Activated naive CD8-positive, alpha-beta T cell treated with anti-CD3 and anti-CD28 coated beads, Interleukin-2, amount 10 ng/mL, durations not matched to agents 7 days and 5 days (primary cell): Measurements from ENCODE around the gene DLEC1. TPM values are rescaled to one million over a fixed set of nuclear protein-coding genes. Genes with fewer than 3 reads are reported as not detected.
"Not testable (repeated sequence)": the region's sequence is repeated elsewhere in the genome, so short reads cannot be mapped to it uniquely, and the experiment has no call there.

Experiments
- ATAC-seq: fragments of 150-1000 bp; cut with Tn5 transposase; one replicate; pipeline ENCODE4 v1.10.0; 2021; ENCODE audit warnings: low read depth, moderate library complexity
- POLR2A ChIA-PET: fragments of 350-600 bp; sonication (Branson Sonifier 250); formaldehyde crosslinking; loops from one replicate; lab custom pipeline; 2021; ENCODE audit warnings: antibody characterized with exemption; lab: Charles Lee
- DNase-seq: peaks from one replicate; pipeline ENCODE4 v3.0.0; 2021
- H3K27ac Mint-ChIP-seq: one replicate; pipeline ENCODE4 v1.8.0; 2022; ENCODE audit warnings: mild to moderate bottlenecking, mixed read lengths
- H3K27me3 Mint-ChIP-seq: one replicate; pipeline ENCODE4 v1.8.0; 2022; ENCODE audit warnings: mild to moderate bottlenecking, moderate library complexity, mixed read lengths
- H3K36me3 Mint-ChIP-seq: one replicate; pipeline ENCODE4 v1.8.0; 2021; ENCODE audit warnings: mild to moderate bottlenecking, mixed read lengths
- H3K4me1 Mint-ChIP-seq: one replicate; pipeline ENCODE4 v1.8.0; 2021; ENCODE audit warnings: mixed read lengths
- H3K4me3 Mint-ChIP-seq: one replicate; pipeline ENCODE4 v1.8.0; 2022; ENCODE audit warnings: mild to moderate bottlenecking, moderate library complexity, mixed read lengths
- H3K9me3 Mint-ChIP-seq: one replicate; pipeline ENCODE4 v1.8.0; 2021; ENCODE audit warnings: mixed read lengths
- total RNA-seq, 2 experiments: library from RNA; stranded (reverse); gene quantifications; one replicate each; pipeline ENCODE4 v1.2.3, GENCODE V29; 2021

The DLEC1 gene
- total RNA-seq, 2 experiments from 2014 or later, result 3.2 to 3.7 TPM

DNA sequence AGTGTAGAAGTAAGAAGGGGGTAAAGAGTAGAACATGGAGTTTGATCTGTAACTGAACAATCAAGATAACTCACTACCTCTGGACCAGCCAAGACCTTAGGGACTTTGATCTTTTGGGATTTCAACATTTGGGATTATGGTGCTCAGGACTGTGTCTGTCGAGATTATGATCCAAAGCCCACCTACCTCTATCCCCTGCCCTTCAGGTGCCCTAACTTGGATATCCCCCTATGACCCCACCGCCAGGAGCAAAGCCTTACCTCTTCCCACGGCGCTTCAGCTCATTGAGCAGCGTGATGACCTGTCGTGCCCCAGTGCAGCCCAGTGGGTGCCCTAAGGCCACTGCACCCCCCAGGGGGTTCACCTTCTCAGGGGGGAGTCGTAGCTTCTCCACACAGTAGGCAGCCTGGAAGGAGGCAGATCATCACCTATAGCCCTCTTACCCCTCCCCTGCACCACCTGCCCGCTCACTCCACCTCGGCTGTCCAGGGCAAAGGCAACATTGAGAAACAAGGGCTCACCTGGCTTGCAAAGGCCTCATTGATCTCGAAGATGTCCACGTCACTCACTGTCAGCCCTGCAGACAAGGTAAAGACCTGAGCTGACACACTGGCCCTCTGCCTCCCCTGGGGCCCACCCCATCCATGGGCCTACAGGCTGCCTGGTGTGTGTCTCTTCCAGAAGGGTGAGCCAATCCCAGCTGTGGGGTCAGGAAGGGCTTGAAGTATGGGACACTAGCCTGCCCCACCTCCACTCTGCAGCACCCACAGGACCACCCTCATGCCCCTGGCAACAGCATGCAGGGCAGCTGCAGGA is 86.5 kb downstream of the DLEC1 start:
- Mint-ChIP-seq H3K4me3 (no peak overlapping the region), H3K9me3 (no peaks in the 10 kb centered on the region), H3K36me3 (peaks cover 30% of the 10 kb centered on the region), H3K27me3 (no peaks in the 10 kb centered on the region), H3K4me1 (peaks cover 8% of the 10 kb centered on the region), H3K27ac (no peak overlapping the region)
- POLR2A ChIA-PET, result interaction anchor here (1.0 kb wide), 1 partner anchor 11 kb away, joined by 4 read pairs; the partner anchor contains the start of gene ACAA1
- no peak for DNase-seq
- ATAC-seq, result no peak

DNA sequence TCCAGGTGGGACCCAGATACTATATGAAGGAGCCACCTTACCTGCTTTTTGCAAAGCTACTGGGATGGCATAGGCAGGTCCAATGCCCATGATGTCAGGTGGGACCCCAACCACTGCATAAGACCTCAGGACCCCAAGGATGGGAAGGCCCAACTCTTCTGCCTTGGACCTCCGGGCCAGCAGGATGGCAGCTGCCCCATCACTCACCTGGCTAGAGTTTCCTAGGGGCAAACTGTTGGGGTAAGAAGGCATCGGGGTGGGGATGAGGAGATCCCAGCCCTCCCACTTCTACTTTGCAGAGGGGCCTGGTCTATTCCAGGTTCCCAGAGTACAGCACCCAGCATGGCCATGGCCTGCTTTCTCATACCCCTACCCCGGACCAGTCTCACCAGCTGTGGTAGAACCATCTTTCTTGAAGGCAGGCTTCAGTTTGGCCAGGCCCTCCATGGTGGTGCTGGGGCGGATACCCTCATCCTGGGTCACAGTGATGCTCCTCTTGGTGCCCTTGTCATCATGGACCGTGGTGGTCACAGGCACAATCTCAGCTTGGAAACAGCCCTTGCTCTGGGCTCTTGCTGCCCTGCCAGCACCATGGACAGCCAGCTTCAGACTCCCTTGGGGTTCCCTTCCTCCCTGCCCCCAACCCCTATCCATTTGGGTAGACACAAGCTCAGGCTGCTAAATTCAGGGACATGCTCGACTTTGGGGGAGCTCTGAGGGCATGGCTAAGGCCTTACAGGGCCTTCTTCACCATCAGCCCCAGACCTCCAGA is 87.3 kb downstream of the DLEC1 start:
- no peak overlapping the region for H3K27ac Mint-ChIP-seq
- H3K36me3 Mint-ChIP-seq, result peaks cover 31% of the 10 kb centered on the region

DNA sequence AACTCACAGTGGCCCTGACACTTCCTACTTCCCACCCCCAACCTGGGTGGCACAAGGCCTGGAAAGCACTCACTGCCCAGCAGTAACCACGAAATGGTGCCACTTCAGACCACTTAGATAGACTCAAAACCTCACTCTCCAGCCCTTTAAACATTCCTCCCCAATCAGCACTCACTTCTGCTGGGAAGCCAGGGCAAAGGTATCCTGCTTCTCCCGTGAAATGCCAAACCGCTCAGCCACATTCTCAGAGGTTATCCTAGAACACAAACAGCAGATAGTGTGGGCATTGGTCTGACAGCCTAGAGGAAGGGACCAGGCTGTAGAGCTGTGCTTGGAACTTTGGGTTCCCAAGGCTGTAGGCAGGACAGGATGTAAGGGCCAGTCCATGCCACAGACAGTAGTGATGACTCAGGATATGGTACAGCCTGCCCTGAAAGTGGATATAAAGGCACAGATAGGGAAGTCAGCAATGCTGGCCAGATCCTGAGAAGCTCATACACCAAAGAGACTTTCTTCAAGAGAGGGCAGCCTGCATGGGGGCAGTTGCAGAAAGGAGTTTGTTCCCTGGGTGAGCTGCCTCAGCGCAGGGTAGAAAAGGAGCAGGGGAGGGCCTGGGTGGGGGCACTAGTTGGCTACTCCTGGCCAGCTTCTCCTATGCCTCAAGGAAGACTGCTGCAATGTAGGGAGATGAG is 88.7 kb downstream of the DLEC1 start:
- Mint-ChIP-seq H3K9me3 (no peaks in the 10 kb centered on the region), H3K4me3 (no peak overlapping the region), H3K36me3 (peaks cover 29% of the 10 kb centered on the region), H3K27me3 (no peaks in the 10 kb centered on the region), H3K4me1 (peaks cover 12% of the 10 kb centered on the region), H3K27ac (no peak overlapping the region)
- POLR2A ChIA-PET, result no interaction called here
- ATAC-seq (no peak), DNase-seq (peak; percentile 6)

More for the DNA sequence above, 87.3 kb downstream of the DLEC1 start:
- Mint-ChIP-seq H3K9me3 (no peaks in the 10 kb centered on the region), H3K4me1 (peaks cover 7% of the 10 kb centered on the region), H3K4me3 (no peak overlapping the region), H3K27me3 (no peaks in the 10 kb centered on the region)
- POLR2A ChIA-PET, result no interaction called here
- ATAC-seq (no peak), DNase-seq (no peak)

DNA sequence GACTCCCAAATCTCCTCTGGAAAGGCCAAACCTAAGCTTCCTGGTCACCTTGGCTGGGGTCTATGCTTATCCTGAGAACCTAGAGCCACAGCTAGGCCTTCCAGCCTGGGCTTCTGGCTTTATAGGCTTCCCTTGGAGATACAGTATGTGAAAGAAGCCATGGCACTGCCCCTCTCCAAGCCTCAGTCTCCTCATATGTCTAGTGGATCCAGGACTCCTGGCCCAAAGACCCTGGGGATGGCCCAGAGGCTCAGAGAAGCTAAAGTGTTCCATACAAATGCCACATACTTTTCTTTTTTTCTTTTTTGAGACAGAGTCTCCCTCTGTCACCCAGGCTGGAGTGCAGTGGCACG is 89.3 kb downstream of the DLEC1 start:
- no peak for DNase-seq
- Mint-ChIP-seq H3K36me3 (peaks cover 23% of the 10 kb centered on the region), H3K4me1 (peaks cover 16% of the 10 kb centered on the region), H3K4me3 (no peak overlapping the region), H3K27me3 (no peaks in the 10 kb centered on the region), H3K9me3 (no peaks in the 10 kb centered on the region), H3K27ac (no peak overlapping the region)
- no peak for ATAC-seq
- POLR2A ChIA-PET, result no interaction called here

DNA sequence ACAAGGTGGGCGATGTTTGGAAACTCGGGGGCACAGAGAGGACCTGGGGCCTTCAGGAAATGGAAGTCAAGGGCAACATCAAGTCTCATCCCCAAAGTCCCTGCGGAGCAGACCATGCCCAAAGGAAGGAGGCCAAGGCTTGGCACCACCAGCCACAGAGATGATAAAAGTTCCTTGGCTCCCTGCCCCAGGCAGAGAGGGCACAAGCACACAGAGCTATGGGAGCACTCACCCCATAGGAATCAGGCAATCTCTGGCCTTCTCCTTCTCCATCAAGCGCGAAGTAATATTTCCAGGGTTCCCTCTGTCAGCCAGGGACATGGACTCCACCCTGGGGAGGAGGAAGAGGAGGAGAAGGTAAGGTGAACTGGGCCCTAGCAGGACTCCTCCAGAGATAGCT is 90.0 kb downstream of the DLEC1 start:
- H3K4me3 Mint-ChIP-seq, result no peak overlapping the region
- no peak for ATAC-seq
- no peak overlapping the region for H3K27ac Mint-ChIP-seq
- no peaks in the 10 kb centered on the region for H3K27me3 Mint-ChIP-seq
- POLR2A ChIA-PET, result no interaction called here
- peaks cover 23% of the 10 kb centered on the region for H3K36me3 Mint-ChIP-seq
- no peak for DNase-seq
- H3K9me3 Mint-ChIP-seq, result no peaks in the 10 kb centered on the region
- H3K4me1 Mint-ChIP-seq, result peaks cover 19% of the 10 kb centered on the region

DNA sequence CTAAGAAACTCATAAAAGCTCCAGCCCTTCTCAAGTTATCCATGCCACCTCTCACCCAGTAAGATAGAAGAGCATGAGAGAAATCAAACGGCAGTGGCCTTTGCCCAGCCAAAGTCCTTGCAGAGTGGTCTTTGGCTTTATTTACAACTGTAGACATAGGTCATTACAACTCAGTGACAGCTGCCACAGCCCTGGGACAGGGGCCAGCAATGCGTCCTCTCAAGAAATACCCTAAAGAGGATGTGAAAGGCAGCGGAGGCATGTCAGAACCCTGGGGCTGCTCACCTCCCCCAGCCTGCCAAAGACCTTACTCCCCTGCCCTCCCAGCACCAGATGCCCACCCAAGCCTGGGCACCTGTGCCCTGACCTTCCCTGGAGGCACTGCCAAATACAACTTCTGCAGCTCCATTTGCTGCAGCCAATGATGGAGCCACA is 91.6 kb downstream of the DLEC1 start:
- H3K27ac Mint-ChIP-seq, result no peak overlapping the region
- ATAC-seq (no peak), DNase-seq (no peak)
- POLR2A ChIA-PET, result interaction anchor here (1.1 kb wide), 1 partner anchor 34 kb away, joined by 4 read pairs; the partner anchor contains the start of gene OXSR1
- H3K27me3 Mint-ChIP-seq, result no peaks in the 10 kb centered on the region
- no peaks in the 10 kb centered on the region for H3K9me3 Mint-ChIP-seq
- peaks cover 31% of the 10 kb centered on the region for H3K4me1 Mint-ChIP-seq
- no peak overlapping the region for H3K4me3 Mint-ChIP-seq
- H3K36me3 Mint-ChIP-seq, result peaks cover 30% of the 10 kb centered on the region

DNA sequence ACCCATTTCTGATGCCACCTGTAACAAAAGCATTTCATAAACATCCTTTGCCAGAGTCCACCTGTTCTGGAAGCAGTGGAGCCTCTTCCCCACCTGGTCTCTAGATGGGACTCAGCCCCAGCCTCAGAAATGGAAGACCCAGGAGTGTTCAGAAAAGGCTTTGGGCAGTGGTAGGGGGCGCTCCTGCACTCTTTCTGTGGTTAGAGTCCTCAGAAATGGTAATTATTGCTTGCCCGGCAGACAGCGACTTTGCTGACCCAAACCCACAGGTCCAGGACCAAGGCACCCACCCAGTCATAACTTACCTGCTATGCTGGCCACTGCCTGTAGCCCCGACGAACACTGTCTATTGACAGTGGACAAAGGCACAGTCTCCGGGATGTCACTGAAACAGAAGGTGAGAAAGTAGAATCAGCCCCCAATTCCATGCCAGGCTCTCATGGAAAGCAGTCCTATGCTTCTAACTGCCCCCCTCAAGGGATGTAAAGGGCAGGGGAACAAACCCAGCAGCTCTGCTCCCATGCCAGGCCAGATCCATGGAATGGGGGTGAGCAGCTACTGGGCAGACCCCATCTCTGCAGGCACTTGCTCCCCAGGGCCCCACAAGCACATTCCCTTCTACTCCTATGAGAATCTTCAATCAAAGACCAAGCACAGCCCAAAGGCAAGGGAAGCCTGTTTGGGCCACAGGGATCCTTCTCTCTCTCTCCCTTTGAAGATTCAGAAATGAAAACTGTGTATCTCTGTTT is 92.8 kb downstream of the DLEC1 start:
- H3K27ac Mint-ChIP-seq, result no peak overlapping the region
- DNase-seq, result peak; percentile 16
- no peaks in the 10 kb centered on the region for H3K9me3 Mint-ChIP-seq
- peaks cover 34% of the 10 kb centered on the region for H3K4me1 Mint-ChIP-seq
- no peak overlapping the region for H3K4me3 Mint-ChIP-seq
- no peaks in the 10 kb centered on the region for H3K27me3 Mint-ChIP-seq
- H3K36me3 Mint-ChIP-seq, result peaks cover 30% of the 10 kb centered on the region
- no peak for ATAC-seq
- POLR2A ChIA-PET, result interaction anchor here (1.1 kb wide), 1 partner anchor 33 kb away, joined by 4 read pairs; the partner anchor contains the start of gene OXSR1

DNA sequence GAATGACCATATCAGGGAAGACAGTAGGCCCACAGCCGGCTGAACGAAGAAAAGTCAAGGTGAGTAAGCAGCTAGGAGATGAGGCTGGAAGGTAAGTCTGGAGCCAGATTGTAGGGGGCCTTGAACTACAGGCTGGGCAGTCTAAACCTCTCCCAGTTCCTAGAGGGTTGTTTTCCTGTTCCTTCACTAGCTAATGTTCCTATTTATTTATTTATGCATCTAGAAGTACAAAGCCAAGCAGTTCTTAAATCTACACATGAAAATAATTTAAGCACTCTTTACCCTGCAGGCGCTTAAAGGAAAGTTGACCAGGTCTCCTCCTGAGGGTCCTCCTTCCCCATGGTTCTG is 94.2 kb downstream of the DLEC1 start:
- no peak for DNase-seq
- no peaks in the 10 kb centered on the region for H3K27me3 Mint-ChIP-seq
- peak overlapping the region; percentile 18 for H3K27ac Mint-ChIP-seq
- no peak overlapping the region for H3K4me3 Mint-ChIP-seq
- H3K9me3 Mint-ChIP-seq, result no peaks in the 10 kb centered on the region
- peaks cover 38% of the 10 kb centered on the region for H3K4me1 Mint-ChIP-seq
- ATAC-seq, result no peak
- POLR2A ChIA-PET, result interaction anchor here (1.9 kb wide), 1 partner anchor 31 kb away, joined by 8 read pairs; the partner anchor contains the start of gene OXSR1
- peaks cover 27% of the 10 kb centered on the region for H3K36me3 Mint-ChIP-seq

DNA sequence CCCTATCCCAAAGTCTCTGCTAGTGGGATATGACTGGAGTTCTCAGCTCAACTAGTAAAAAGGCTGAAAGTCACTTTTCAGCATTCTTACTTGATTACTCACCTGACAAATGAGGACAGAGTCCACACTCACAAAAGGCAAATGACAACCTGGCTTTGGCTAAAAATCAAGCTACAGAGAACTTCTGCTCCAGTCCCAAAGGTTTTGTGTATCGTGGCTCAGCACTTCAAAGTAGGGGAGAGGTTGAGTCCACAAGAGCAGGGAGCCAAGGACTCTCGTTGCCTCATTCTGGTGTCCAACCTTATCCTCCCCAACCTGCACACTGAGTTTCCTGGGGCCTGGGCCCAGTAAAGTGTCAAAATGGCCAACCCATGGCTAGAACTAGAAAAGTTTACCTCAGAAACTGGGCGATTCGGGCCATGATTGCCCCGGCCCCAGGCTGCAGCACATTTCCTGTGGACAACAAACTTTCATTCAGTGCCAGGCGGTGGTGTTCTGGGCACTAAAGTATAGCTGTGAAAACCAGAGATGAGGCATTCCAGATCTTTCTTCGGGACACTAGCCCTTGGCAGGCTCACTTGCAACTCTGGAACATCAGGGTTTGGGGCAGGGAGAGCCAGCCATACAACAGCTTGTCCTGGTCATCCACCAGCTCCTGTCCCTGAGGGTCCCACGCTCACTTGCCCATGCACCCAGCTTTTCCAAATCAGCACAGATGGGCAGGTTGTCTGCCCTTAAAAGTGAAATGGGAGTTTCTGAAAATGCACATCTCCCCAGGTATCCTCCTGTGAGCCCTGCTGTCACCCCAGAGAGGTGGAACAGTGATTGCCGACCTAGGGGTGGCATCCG is 94.8 kb downstream of the DLEC1 start:
- no peak for DNase-seq
- Mint-ChIP-seq H3K4me3 (peak overlapping the region; percentile 45), H3K4me1 (peaks cover 40% of the 10 kb centered on the region)

DNA sequence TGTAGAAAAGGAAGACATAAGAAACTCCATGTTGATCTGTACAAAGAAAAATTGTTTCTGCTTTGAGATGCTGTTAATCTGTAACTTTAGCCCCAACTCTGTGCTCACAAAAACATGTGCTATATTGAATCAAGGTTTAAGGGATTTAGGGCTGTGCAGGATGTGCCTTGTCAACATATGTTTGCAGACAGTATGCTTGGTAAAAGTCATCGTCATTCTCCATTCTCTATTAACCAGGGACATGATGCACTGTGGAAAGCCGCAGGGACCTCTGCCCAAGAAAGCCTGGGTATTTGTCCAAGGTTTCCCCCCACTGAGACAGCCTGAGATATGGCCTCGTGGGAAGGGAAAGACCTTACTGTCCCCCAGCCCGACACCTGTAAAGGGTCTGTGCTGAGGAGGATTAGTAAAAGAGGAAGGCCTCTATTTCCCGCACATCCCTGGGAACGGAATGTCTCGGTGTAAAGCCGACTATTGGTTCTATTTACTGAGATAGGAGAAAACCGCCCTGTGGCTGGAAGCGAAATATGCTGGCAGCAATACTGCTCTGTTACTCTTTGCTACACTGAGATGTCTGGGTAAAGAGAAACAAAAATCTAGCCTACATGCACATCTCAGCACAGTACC is 95.6 kb downstream of the DLEC1 start:
- peaks cover 25% of the 10 kb centered on the region for H3K36me3 Mint-ChIP-seq
- ATAC-seq, H3K27me3 Mint-ChIP-seq, H3K9me3 Mint-ChIP-seq, DNase-seq: not testable (repeated sequence)
- peaks cover 39% of the 10 kb centered on the region for H3K4me1 Mint-ChIP-seq
- POLR2A ChIA-PET, result interaction anchor here (0.5 to 1.9 kb wide), 2 partner anchors 30 to 75 kb away, joined by 3 to 8 read pairs; partner anchors contain the start of gene OXSR1
- peak overlapping the region; percentile 89 for H3K27ac Mint-ChIP-seq
- peak overlapping the region; percentile 86 for H3K4me3 Mint-ChIP-seq

More for the DNA sequence above, 94.8 kb downstream of the DLEC1 start:
- ATAC-seq, result no peak
- peaks cover 27% of the 10 kb centered on the region for H3K36me3 Mint-ChIP-seq
- peak overlapping the region; percentile 18 for H3K27ac Mint-ChIP-seq
- H3K9me3 Mint-ChIP-seq, result no peaks in the 10 kb centered on the region
- no peaks in the 10 kb centered on the region for H3K27me3 Mint-ChIP-seq
- POLR2A ChIA-PET, result interaction anchor here (0.5 to 1.9 kb wide), 2 partner anchors 31 to 76 kb away, joined by 3 to 8 read pairs; partner anchors contain the start of gene OXSR1

DNA sequence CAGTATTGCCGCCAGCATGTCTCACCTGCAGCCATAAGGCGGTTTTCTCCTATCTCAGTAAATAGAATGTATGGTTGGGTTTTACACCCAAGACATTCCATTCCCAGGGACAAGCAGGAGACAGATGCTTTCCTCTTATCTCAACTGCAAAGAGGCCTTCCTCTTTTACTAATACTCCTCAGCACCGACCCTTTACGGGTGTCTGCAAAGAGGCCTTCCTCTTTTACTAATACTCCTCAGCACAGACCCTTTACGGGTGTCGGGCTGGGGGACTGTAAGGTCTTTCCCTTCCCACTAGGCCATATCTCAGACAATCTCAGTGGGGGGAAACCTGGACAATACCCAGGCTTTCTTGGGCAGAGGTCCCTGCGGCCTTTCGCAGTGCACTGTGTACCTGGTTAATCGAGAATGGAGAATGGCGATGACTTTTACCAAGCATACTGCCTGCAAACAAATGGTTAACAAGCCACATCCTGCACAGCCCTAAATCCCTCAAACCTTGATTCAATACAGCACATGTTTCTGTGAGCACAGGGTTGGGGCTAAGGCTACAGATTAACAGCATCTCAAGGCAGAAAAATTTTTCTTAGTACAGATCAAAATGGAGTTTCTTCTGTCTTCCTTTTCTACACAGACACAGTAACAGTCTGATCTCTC is 96.7 kb downstream of the DLEC1 start:
- H3K36me3 Mint-ChIP-seq, result peaks cover 22% of the 10 kb centered on the region
- H3K27me3 Mint-ChIP-seq, H3K9me3 Mint-ChIP-seq, DNase-seq, ATAC-seq: not testable (repeated sequence)
- peak overlapping the region; percentile 86 for H3K4me3 Mint-ChIP-seq
- POLR2A ChIA-PET, result interaction anchor here (0.9 to 5.0 kb wide), 7 partner anchors 10 to 142 kb away, joined by 4 to 171 read pairs (median 6); partner anchors contain the start of genes DLEC1 and OXSR1
- H3K4me1 Mint-ChIP-seq, result peaks cover 49% of the 10 kb centered on the region
- peak overlapping the region; percentile 89 for H3K27ac Mint-ChIP-seq
